NCI-H2227 (cell line): ENCODE data around the gene SNIP1.
A peak's percentile ranks its signal among the peaks of the same experiment; 100 is the strongest.
"Not testable (repeated sequence)": the region's sequence is repeated elsewhere in the genome, so short reads cannot be mapped to it uniquely, and the experiment has no call there.

Source experiments
- DNase-seq: peaks from one replicate; lab custom pipeline; 2025; ENCODE audit not compliant: unreplicated experiment; lab: John Stamatoyannopoulos, UW

The SNIP1 gene

DNA sequence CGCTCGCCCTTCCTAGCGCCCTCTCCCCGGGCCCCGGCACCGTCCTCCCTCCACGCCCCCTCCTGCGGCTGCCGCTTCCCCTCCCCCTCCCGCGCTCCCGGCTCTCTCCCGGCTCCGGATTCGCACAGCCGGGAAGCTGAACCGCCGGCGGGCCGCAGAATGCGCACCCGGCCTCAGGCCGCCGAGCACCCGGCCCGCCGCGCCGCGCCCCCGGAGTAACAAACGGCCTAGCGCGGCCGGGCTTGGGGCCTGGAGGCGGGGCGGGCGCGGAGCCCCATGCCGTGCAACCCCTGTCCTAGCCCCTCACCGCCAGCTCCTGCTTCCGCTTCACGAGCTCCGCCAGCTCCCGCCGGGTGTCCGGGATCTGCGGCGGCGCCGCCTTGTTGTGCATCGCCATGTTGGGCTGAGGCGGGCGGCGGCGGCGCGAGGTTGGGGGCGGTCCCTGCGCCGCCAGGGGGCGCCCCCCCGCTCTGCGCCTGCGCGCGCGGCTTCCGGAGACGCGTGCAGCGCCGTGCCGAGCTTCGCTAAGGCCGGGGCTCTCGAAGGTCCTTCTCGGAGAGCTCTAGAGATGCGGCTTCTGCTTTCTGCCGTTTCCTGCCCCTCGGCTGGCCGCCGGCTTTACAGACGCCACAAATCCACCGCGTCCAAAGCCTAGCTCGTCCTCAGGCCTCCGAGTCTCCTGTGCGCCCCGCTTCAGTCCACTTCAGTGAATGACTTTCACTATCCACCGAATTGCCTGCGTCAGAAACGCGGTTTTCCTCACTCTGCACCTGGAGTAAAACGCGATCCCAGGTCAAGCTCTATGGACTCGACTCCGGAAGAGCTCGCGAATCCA is 39.5 kb downstream of the SNIP1 start, which contains the start of gene MEAF6:
TSS of gene MEAF6 (minus strand) at position 417 of the 835 bp plus-strand sequence. CDS start at position 397, 20 bp downstream.
- peak; percentile 93 for DNase-seq

DNA sequence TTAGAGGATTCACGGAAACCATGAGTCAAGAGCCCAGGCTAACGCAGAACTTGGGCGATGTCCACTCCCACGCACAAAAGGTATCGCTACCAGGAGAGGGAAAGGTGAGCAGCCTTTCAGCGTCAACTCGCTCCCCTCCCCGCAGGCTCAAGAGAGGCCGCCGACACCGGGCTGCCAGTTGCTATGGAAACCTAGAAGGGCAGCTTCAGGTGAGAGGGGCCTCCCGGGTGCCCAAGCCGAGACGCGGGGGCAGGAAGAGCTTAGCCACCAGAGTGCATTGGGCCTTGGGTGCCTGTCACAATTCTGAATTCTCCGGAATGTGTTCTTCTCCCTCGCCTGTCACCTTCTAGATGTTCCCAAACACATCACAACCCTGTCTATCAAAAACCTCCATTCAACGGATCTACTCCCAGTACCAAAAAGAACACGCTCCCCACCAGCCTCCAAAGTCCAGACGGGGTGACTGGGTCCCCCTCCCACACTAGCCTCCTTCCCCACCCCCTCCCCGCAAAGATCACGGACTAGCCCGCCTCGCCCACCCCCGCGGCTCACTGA is 40.2 kb downstream of the SNIP1 start:
- peak; percentile 64 for DNase-seq

DNA sequence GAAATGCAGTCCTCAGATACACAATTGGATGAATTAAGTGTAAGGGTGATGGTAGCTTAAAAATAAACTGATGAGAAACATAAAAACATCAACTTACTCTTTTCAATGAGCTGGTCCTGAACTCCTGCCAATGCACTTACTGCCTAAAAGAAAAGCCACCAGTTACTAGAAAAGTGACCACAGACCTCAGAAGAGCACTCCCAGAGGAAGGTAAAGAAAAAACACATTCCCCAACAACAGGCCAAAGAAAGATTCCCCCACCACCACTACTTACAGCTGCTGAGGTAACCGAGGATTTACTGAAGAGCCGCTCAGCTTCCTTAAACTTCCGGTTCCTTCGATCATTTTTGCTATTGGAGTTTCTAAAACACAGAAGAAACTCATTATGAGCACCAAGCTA is 44.9 kb downstream of the SNIP1 start:
- peak; percentile 13 for DNase-seq

DNA sequence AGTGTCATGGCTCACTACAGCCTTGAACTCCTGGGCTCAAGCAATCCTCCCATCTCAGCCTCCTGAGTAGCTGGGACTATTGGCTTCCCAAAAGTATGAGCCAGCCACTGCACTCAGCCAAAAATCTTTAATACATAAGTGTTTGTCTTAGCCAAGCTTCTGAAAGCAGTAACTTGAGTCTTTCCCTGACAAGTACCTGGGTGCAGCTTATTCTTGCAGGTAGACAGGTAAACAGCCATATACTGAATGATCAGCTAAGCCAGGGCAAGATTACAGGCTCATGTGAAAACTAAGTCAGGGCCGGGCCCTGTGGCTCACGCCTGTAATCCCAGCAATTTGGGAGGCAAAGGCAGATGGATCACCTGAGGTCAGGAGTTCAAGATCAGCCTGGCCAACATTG is 47.4 kb downstream of the SNIP1 start:
- no peak for DNase-seq

DNA sequence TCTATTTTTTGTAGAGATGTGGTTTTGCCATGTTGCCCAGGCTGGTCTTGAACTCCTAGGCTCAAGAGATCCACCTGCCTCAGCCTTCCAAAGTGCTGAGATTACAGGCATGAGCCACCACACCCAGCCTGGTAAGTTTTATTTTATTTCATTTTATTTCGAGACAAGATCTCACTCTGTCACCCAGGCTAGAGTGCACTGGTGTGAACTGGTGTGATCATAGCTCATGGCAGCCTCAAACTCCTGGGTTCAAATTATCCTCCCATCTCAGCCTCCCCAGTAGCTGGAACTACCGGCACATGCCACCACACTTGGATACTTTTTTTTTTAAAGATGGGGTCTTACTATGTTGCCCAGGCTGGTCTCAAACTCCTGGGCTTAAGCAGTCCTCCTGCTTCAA is 51.3 kb downstream of the SNIP1 start:
- DNase-seq = not testable (repeated sequence)

DNA sequence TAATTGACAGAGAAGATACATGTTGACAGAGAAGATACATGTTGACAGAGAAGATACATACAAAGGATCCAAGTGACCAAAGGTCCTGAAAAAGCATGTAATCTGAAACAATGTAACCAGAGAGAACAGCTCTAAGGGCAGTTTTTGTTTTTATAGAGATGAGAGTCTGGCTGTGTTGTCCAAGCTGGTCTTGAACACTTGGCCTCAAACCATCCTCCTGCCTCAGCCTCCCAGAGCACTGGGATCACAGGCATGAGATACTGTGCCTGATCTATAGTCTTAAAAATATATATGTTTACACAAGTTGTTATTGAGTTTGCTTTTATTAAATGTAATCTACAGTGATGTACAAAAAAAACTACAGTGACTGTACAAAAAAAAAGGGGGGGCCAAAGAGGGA is 52.0 kb downstream of the SNIP1 start:
- no peak for DNase-seq

DNA sequence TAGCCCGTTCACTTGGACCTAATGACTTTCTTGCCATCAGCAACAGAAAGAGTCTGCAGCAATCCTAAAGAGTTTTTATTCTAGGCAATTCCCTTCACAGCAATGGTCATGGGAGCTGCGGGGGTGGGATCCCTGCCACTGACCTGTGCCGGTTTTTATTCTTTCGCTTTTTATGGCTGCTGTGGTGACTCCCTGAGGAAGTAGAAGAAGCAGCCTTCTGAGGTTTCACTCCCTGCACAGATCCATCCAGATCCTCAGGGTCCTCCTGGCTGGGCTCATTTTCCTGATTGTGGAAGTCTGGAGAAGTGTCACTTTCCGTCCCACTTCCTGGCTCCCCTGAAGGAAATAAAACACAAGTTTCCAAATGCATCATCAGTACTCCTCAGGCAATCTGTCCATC is 52.4 kb downstream of the SNIP1 start:
- DNase-seq = no peak

DNA sequence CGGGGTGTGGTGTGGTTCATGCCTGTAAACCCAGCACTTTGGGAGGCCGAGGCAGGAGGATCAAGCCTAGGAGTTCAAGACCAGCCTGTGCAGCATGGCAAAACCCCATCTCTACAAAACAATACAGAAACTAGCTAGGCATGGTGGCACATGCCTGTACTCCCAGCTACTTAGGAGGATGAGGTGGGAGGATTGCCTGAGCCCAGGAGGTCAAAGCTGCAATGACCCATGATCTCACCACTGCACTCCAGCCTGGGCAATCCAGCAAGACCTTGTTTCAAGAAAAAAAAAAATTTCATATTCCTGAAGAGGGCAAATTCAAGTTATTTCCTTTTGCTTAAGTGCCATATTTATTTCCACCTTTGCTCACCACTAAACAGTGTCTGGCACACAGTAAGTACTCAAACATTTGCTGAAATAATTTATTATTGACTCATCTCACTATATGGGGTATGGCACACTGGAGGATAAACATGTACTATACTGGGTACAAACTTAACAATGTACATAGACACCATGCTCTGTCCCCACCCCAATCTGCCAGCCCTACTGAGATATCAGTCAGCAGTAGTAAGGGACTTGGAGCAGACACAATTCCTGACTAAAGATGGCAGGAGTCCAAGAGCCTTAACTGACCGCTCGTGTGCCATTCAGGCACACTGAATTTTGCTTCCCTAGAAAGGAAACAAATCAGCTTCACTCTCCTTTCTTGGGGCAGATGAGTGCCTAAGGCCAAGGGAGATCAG is 55.0 kb downstream of the SNIP1 start:
- DNase-seq = no peak

DNA sequence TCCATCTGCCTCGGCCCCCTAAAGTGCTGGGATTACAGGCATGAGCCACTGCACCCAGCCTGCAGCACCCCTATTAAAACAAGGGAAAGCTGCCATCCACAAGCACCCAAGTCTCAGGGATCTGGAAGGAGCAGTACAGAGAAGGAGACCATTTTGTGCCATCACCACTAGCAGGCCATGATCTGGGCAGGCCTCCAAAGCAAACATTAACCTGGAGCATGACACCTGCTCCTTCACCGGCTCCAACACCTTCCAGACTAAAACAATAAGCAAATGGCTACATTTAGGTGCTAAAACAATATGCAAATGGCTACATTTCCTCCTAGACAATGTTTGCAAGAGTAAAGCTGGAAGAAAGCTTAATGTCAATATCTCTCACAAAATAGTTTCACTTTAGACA is 56.3 kb downstream of the SNIP1 start:
- no peak for DNase-seq

DNA sequence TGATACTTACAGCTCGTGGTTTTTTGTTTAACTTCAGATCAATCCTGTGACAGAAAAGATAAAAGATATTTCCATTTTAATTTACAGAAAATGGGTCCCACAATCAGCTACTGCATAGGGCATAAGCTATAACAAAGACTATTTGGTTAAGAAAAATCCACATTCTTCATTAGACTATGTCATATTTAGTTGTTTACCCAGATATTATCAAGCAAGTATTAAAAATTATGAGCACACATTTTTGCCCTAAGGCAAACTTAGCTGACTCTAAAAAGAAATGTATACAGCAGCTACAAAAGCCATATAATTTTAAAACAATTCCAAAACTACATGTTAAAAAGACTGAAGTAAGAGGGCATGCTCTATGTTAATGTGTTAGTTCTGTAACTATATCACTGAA is 58.2 kb downstream of the SNIP1 start:
- no peak for DNase-seq

DNA sequence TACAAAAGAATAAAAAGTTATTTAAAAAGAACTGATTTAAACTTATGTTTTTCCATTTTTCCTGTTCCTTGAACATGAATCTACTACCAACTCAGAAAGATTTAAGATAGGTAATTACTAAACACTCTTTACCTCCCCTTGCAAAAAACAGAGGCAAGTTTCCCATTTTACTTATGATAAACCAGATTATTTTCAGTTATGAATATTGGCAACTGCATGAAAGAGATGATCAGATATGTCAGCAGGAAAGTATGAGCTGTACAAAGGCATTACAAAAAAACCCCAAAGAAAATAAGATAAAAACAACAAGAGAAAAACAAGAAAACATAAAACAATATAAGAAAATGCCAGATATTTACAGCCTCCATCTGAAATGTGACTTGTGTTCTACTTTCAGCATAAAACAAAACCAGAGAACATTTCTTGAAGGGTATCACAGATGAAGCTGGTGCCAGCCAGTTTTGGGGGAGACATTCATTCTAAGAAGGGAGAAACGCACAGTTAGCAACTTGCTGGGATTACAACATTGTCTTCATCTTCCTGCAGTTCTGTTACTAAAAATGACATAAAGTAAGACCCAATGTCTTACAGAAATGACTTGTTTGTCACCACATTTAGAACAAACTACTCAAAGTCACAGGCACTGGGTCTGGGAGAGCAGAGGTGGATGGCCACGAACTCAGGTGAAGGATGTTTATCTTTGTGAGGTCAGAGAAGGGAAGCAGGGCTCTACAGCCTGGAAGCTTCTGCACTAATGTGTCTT is 60.6 kb downstream of the SNIP1 start:
- no peak for DNase-seq

DNA sequence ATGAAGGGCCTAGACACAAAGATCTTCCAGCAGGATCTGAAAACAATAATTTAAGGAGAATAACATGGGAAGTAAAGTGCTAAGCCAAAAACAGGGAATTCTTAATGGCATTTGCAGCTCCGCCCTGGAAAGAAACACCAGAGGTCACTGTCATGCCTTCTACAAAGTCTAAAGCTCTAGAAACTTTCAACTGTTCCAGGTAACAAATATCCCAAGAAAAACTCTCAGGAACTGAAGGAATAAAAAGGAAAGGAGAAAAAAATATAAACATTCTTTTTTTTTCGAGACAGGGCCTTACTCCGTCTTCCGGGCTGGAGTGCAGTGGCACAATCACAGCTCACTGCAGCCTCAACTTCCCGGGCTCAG is 66.5 kb downstream of the SNIP1 start:
- no peak for DNase-seq

DNA sequence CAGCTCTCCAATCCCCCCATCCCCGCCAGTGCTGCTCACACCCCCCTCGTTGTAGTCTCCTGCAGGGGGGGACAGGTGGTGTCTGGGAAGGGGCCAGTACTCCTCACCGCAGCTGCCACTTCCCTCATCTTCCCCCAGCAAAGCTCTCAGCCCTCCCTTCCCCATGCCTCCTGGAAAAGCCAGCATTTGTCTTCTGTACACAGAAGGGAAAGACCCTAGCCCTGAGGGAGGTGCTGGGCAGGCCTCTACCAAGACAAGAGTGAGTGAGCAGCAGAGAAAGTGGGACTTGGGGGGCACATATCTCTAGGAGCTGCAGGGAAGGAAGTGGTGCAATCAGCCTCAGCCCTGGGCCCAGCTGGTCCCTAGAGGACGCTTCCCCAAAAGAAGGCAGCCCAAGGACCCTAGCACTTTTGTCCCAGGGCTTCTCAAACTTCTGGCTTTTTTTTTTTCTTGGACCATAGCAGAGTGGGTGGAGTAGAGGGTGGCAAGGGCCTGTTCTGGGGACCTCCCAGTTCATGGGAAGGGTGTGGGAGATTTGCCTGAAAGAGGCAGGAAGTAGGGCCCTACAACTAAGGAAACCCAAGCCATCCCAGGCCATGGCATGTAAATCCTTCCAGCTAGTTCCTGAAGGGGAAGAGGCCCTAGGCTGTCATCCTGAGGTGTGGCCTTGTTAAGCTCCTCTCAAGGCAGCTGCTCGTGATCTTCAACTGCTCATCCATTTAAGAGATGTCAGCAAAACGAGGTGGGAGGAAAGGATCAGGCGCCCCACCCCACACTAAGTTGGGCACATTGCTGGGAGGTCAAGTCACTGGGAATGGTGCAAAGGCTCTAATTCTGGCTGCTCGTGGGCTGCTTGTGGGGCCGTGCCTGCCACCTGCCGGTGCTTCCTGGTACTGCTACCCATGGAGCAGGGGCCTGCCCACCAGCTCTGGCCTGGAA is 67.1 kb downstream of the SNIP1 start:
- DNase-seq = peak; percentile 81

DNA sequence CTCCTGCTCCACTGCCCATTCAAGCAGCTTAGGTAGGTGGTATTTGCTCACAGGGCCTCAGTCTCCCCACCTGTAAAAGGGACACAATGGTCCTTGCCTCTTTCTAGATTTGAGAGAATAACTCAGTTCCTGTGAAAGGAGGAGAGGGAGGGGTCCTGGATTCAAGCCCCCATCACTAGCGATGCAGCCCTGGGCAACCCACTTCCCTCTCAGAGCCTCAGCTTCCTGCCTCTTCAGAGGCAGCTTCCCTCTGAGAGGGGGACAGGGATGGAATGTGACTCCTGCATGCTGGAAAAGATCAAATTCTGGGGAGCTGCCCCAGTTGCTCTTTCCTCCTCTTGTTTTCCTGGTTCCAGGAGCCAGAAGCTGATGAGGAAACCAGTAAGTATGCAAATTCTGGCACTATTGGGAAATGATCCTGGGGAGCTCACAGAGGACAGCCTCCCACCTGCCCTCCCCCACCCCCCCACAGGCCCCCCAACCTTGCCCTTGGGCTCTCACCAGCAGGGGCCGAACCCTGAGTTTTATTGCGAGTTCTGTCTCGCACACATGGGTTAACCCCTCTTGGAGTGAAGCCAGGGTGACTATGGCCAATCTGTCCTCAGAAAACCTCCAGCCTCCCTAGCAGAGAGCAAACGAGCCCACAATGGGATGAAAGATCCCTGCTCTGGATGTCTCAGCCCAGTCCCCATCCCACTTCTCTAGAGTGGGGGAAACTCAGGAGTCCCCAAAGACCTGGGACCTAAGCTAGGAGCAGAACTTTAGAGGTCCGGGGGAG is 68.0 kb downstream of the SNIP1 start:
- no peak for DNase-seq
